ENCODE results near the gene MS4A7.

GRCh38 chr11:60392361-60392760, 14.0 kb downstream of the MS4A7 start:
- TF ChIP-seq POLR2A (IDR thresholded peaks at IDR 0.05) (no peak), CTCF (IDR thresholded peaks at IDR 0.05) (no peak)
